Fibroblast of the aortic adventitia (primary cell): ENCODE results near the gene FMN1. TPM values are rescaled to one million over a fixed set of nuclear protein-coding genes. Genes with fewer than 3 reads are reported as not detected.

Experiments used
- DNase-seq: peaks from one replicate; pipeline ENCODE4 v3.0.0-alpha.2; 2010; ENCODE audit warnings: low read depth
- H3K4me3 ChIP-seq: 2 replicates; pipeline ENCODE4 v1.5.1; 2011; ENCODE audit warnings: low read depth, mild to moderate bottlenecking, control low read depth, low read length, moderate library complexity
- total RNA-seq: library from RNA; depleted of rRNA; stranded (reverse); fragments of >200 nt; gene quantifications from 2 replicates; pipeline ENCODE4 v1.2.3, GENCODE V29; 2012; ENCODE audit warnings: low replicate concordance
- TF ChIP-seq, protein P1 (sequence below): IDR thresholded peaks from 2 replicates; pipeline ENCODE4 v1.5.1; 2011; ENCODE audit warnings: mild to moderate bottlenecking, low read length, control low read depth, inconsistent platforms; ENCODE audit not compliant: insufficient read depth

The FMN1 gene
- total RNA-seq, 1 donor, result 1.1 TPM

DNA sequence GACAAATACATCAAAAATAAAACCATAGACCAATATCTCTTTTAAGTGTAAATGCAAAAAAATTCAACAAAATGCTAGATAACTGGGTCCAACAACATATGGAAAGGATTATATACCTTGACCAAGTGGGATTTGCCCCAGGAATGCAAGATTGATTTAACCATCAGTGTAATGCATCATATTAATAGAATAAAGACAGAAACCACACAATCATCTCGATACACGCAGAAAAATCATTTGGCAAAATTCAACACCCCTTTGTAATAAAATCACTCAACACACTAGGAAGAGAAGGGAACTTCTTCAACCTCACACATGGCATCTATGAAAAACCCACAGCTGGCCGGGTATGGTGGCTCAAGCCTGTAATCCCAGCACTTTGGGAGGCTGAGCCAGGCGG, 457.2 kb downstream of the FMN1 start:
- DNase-seq, result peak; percentile 52
- TF ChIP-seq, protein P1, sequence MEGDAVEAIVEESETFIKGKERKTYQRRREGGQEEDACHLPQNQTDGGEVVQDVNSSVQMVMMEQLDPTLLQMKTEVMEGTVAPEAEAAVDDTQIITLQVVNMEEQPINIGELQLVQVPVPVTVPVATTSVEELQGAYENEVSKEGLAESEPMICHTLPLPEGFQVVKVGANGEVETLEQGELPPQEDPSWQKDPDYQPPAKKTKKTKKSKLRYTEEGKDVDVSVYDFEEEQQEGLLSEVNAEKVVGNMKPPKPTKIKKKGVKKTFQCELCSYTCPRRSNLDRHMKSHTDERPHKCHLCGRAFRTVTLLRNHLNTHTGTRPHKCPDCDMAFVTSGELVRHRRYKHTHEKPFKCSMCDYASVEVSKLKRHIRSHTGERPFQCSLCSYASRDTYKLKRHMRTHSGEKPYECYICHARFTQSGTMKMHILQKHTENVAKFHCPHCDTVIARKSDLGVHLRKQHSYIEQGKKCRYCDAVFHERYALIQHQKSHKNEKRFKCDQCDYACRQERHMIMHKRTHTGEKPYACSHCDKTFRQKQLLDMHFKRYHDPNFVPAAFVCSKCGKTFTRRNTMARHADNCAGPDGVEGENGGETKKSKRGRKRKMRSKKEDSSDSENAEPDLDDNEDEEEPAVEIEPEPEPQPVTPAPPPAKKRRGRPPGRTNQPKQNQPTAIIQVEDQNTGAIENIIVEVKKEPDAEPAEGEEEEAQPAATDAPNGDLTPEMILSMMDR, result no peak
- H3K4me3 ChIP-seq, result no peak overlapping the region

GRCh38 chr15:32736701-32737061, 457.8 kb downstream of the FMN1 start:
- H3K4me3 ChIP-seq, result no peak overlapping the region
- TF ChIP-seq, protein P1, result no peak
- no peak for DNase-seq

GRCh38 chr15:32735989-32736700, 458.4 kb downstream of the FMN1 start:
- TF ChIP-seq, protein P1, result no peak
- DNase-seq, result no peak
- H3K4me3 ChIP-seq, result no peak overlapping the region

- no peak overlapping the region for H3K4me3 ChIP-seq
- TF ChIP-seq, protein P1, result no peak
- DNase-seq, result no peak
These were observed 461.2 kb downstream of the FMN1 start for GRCh38 chr15:32733281-32733680.

- no peak for DNase-seq
- TF ChIP-seq, protein P1, result no peak
- H3K4me3 ChIP-seq, result no peak overlapping the region
These were observed 461.8 kb downstream of the FMN1 start for GRCh38 chr15:32732574-32733157.

- H3K4me3 ChIP-seq, result no peak overlapping the region
- TF ChIP-seq, protein P1, result no peak
- no peak for DNase-seq
These were observed 463.5 kb downstream of the FMN1 start for GRCh38 chr15:32730677-32731654.
